Muscle layer of duodenum (tissue), 2 donors: ENCODE measurements around the gene ZKSCAN5.
"Not testable (repeated sequence)": the region's sequence is repeated elsewhere in the genome, so short reads cannot be mapped to it uniquely, and the experiment has no call there.

Source experiments
- H3K27ac ChIP-seq: one replicate; pipeline ENCODE4 v1.7.0; 2013; ENCODE audit warnings: mild to moderate bottlenecking, low read length
- H3K27me3 ChIP-seq: one replicate; pipeline ENCODE4 v1.7.0; 2013; ENCODE audit warnings: low read depth, mild to moderate bottlenecking, control low read depth, low read length
- H3K36me3 ChIP-seq, 2 donors: one replicate each; pipeline ENCODE4 v1.7.0; 2013; ENCODE audit warnings: low read length in 2 of 2, control low read depth in 1 of 2, mild to moderate bottlenecking in 1 of 2; ENCODE audit not compliant: insufficient read depth in 2 of 2, control insufficient read depth in 1 of 2
- H3K4me1 ChIP-seq, 2 donors: one replicate each; pipeline ENCODE4 v1.7.0; 2013; ENCODE audit warnings: low read length in 2 of 2, mild to moderate bottlenecking in 2 of 2, control low read depth in 1 of 2, moderate library complexity in 1 of 2; ENCODE audit not compliant: insufficient read depth in 2 of 2, control insufficient read depth in 1 of 2
- H3K4me3 ChIP-seq, 2 donors: one replicate each; pipeline ENCODE4 v1.7.0; 2013; ENCODE audit warnings: low read length in 2 of 2, low read depth in 1 of 2, mild to moderate bottlenecking in 1 of 2
- H3K9me3 ChIP-seq, 2 donors: one replicate each; pipeline ENCODE4 v1.7.0; 2013; ENCODE audit warnings: low read length in 2 of 2, control low read depth in 1 of 2, mild to moderate bottlenecking in 1 of 2; ENCODE audit not compliant: control insufficient read depth in 1 of 2
- donor health status: healthy.

Gene ZKSCAN5

DNA sequence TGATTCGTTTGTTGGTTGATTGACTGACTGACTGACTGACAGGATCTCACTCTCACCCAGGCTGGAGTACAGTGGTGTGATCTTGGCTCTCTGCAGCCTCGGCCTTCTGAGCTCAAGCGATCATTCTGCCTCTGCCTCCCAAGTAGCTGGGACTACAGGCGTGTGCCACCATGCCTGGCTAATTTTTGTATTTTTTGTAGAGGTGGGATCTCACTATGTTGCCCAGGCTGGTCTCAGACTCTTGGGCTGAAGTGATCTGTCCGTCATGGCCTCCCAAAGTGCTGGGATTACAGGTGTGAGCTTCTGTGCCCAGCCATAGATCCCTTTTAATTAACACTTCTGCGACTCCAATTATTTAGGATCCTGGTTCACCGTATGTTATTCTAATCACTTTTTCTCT lies 64.3 kb downstream of the ZKSCAN5 start:
- H3K27me3 ChIP-seq, H3K4me1 ChIP-seq, H3K27ac ChIP-seq, H3K4me3 ChIP-seq, H3K9me3 ChIP-seq: not testable (repeated sequence)
- H3K36me3 ChIP-seq, result peaks cover 35 to 68% of the 10 kb centered on the region in 2 donors

DNA sequence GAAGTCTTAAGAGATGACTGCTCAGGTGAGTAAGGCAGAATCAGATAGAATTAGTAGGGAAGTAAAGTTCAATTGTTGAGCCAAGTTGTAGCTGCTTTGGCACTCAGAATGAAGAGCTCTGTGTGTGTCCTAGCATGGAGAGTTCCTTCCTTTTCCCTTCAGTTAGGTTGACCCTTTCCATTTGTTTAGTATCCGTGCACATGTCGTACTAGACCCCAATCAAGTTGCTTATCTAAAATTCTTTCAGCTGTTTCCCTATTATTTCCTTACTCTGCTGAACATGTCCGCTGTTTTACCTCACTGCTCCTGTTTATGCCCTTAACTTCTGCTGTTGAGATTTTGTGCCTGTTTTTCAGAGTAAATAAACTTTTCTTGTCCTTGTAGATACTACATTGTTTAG lies 67.3 kb downstream of the ZKSCAN5 start:
- Histone ChIP-seq H3K27me3 (no peaks in the 10 kb centered on the region), H3K4me3 (no peak overlapping the region), H3K36me3 (peaks cover 18 to 48% of the 10 kb centered on the region in 2 donors), H3K9me3 (no peaks in the 10 kb centered on the region), H3K4me1 (no peaks in the 10 kb centered on the region), H3K27ac (no peak overlapping the region)

DNA sequence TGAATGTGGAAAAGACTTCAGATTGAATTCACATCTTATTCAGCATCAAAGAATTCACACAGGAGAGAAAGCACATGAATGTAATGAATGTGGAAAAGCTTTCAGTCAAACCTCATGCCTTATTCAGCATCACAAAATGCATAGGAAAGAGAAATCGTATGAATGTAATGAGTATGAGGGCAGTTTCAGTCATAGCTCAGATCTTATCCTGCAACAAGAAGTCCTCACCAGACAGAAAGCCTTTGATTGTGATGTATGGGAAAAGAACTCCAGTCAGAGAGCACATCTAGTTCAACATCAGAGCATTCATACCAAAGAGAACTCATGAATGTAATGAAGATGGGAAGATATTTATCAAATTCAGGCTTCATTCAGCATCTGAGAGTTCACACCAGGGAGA lies 68.8 kb downstream of the ZKSCAN5 start:
- Histone ChIP-seq H3K4me1 (no peaks in the 10 kb centered on the region), H3K27ac (no peak overlapping the region), H3K36me3 (peaks cover 18 to 42% of the 10 kb centered on the region in 2 donors), H3K9me3 (no peaks in the 10 kb centered on the region), H3K4me3 (no peak overlapping the region), H3K27me3 (no peaks in the 10 kb centered on the region)

DNA sequence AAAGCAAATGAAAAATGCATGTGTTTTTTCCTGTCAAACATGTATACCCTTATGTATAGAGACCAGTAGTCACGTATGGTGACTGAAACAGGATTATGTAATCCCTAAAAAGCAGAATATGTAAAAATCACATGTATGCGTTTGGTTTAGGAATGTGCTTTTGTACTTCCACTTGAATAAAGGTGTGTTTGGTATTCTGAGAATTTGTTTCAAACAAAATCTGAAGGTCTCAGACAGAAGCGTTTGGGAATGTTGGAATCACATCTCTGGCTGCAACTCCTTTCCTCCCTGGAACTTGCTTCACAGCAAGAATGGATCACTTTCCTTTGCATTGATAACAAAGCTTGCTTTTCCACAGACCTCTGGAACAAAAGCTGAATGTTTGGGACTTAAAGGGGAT lies 71.8 kb downstream of the ZKSCAN5 start:
- no peak overlapping the region for H3K27ac ChIP-seq
- no peak overlapping the region for H3K4me3 ChIP-seq
- peaks cover 0 to 8% of the 10 kb centered on the region in 2 donors for H3K4me1 ChIP-seq
- no peaks in the 10 kb centered on the region for H3K9me3 ChIP-seq
- H3K36me3 ChIP-seq, result peaks cover 18 to 28% of the 10 kb centered on the region in 2 donors
- no peaks in the 10 kb centered on the region for H3K27me3 ChIP-seq

DNA sequence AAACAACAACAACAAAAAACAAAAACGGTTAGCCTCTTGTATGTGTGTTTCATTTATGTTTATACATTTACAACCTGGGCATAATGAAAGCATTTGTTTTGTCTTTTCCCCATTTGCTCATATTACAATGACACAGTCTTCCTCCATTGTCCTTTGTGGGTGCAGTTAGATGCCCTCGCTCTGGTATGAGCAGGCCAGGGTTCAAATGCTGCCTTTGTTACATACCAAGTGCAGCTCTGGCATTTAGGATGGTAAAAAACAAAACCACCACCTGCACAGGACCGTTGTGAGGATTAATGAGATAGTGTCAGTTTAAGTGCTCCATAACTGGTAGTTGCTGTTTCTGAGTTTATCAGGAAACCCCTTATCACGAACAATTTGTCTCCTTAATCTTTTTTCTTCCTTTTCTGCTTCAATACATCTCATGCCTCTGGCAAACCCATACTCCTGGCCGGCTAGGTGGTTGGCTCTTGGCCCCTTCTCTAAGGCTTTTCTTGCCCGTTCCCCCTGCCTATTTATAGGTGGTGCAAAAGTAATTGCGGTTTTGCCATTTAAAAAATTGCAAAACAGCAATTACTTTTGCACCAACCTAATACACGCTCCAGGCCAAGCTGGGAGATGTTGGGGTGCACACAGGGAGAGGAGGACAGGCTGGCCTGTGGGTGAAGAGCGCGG lies 75.0 kb downstream of the ZKSCAN5 start:
- Histone ChIP-seq H3K4me1 (peaks cover 0 to 8% of the 10 kb centered on the region in 2 donors), H3K36me3 (no peaks in the 10 kb centered on the region), H3K27ac (no peak overlapping the region), H3K27me3 (no peaks in the 10 kb centered on the region), H3K4me3 (peak overlapping the region; percentile 67 to 82), H3K9me3 (no peaks in the 10 kb centered on the region)

DNA sequence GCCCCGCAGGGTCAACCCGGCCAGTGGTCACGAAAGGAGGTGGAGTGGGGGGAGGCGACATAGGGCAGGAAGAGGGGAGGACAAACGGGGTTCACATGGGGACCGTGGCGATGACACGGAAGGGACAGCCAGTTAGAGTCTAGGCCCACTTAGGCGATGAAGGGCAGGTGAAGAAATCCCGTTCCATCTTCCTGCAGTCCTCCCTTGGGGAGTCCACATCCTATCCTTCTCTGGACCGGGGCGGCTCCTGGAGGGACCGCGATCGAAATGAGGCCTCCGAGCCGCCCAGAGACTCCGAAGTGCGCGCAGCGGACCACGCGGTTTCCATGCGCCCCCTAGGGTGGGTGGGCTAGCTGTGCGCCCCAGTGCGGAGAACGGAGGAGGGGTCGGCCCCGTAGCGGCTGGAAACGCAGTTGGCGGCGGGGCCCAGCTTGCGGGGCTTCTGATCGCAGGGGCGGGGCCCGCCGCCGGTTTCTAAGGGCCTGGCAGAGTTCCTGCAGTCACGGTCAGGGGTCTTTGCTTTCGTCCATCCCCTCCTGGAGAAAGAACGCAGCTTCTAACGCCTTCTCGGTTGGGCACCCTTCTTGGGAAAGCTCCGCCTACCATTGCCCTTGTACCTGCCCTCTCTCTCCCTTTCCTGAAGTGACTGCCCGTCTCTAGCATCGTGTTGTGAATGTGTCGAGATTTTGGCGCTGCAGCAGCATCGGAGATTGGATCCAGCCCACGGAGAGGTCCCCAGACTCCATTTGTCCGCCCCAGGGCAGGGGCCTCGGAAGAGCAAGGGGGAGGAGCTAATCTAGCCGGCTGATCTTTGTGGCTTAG lies 75.7 kb downstream of the ZKSCAN5 start:
- Histone ChIP-seq H3K36me3 (no peaks in the 10 kb centered on the region), H3K9me3 (no peaks in the 10 kb centered on the region), H3K27me3 (no peaks in the 10 kb centered on the region), H3K4me1 (peaks cover 0 to 8% of the 10 kb centered on the region in 2 donors), H3K27ac (no peak overlapping the region), H3K4me3 (peak overlapping the region; percentile 67 to 82)

DNA sequence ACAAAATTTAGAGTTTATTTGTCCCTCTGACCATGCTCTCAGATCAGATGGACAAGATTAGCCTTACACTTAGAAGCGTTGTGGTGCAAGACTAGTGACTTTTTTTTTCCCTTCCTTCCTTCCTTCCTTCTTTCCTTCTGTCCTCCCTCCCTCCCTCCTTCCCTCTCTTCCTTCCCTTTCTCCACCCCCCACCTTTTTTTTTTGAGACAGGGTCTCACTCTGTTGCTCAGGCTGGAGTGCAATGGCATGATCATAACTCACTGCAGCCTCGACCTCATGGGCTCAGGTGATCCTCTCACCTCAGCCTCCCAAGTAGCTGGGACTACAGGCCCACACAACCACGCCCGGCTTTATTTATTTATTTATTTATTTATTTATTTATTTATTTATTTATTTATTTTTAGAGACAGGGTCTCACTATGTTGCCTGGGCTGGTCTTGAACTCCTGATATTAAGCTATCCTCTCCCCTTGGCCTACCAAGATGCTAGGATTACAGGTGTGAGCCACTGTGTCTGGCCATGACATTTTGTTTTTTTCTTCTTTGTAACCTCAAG lies 76.4 kb downstream of the ZKSCAN5 start:
- H3K4me3 ChIP-seq, result peak overlapping the region; percentile 67 to 82
- H3K27me3 ChIP-seq, H3K4me1 ChIP-seq, H3K27ac ChIP-seq, H3K36me3 ChIP-seq, H3K9me3 ChIP-seq: not testable (repeated sequence)
